Endothelial cell of umbilical vein (primary cell): ENCODE results near the gene TMC1. TPM values are rescaled to one million over a fixed set of nuclear protein-coding genes. Genes with fewer than 3 reads are reported as not detected.
A peak's percentile ranks its signal among the peaks of the same experiment; 100 is the strongest.

Source experiments
- BruUV-seq: library from RNA; stranded (reverse); fragments of 400-500 nt; replicated peaks from 2 replicates; lab custom pipeline; 2021; lab: Mats Ljungman, UMichigan
- CTCF ChIA-PET: fragments of 300-600, 350-600 bp; sonication (Branson Sonifier 250); formaldehyde crosslinking; loops from one replicate; lab custom pipeline; 2021; ENCODE audit warnings: antibody characterized with exemption, inconsistent platforms; lab: Charles Lee
- POLR2A ChIA-PET: fragments of 300-600, 350-600 bp; sonication (Branson Sonifier 250); formaldehyde crosslinking; loops from one replicate; lab custom pipeline; 2021; ENCODE audit warnings: antibody characterized with exemption, inconsistent platforms; lab: Charles Lee
- DNase-seq: peaks from one replicate; pipeline ENCODE4 v3.0.0-alpha.2; 2011; ENCODE audit warnings: low read depth, low spot score
- FAIRE-seq: peaks from 2 replicates; lab custom pipeline; 2011; peaks lifted over from hg19 to GRCh38; lab: Jason Lieb, UNC
- H2AFZ ChIP-seq: 2 replicates; pipeline ENCODE4 v1.6.0; 2012; ENCODE audit warnings: low read depth, low read length, control low read depth, inconsistent platforms
- H3K27ac ChIP-seq: 2 replicates; pipeline ENCODE4 v1.5.1; 2011; ENCODE audit warnings: low read depth, mild to moderate bottlenecking, control low read depth, low read length, moderate library complexity; ENCODE audit not compliant: insufficient read depth
- H3K27me3 ChIP-seq, 2 experiments: 2 replicates each; pipeline versions ENCODE4 v1.6.0 to v1.6.1; 2011; ENCODE audit warnings: low read length in 2 of 2, mixed read lengths in 1 of 2; ENCODE audit not compliant: control insufficient read depth in 2 of 2, insufficient read depth in 2 of 2
- H3K36me3 ChIP-seq, 2 experiments: 2 replicates in 1 of 2; 3 replicates in 1 of 2; pipeline ENCODE4 v1.5.1; 2011; ENCODE audit warnings: low read length in 2 of 2, mild to moderate bottlenecking in 1 of 2, moderate library complexity in 1 of 2; ENCODE audit not compliant: control insufficient read depth in 2 of 2, insufficient read depth in 2 of 2; ENCODE audit errors: extremely low read depth in 1 of 2
- H3K4me1 ChIP-seq: 3 replicates; pipeline ENCODE4 v1.5.1; 2011; ENCODE audit warnings: mild to moderate bottlenecking, low read length; ENCODE audit not compliant: control insufficient read depth, insufficient read depth; ENCODE audit errors: extremely low read depth
- H3K4me2 ChIP-seq: 2 replicates; pipeline ENCODE4 v1.6.1; 2011; ENCODE audit warnings: low read length, control low read depth, mixed read lengths; ENCODE audit not compliant: insufficient read depth
- H3K4me3 ChIP-seq, 3 experiments: fragments of 200-600 bp in 1 of 3; sonication (generic), shearing (Covaris generic) in 1 of 3; replicated peaks in 1 of 3; 2 replicates each; pipeline ENCODE4 v1.5.1; 2011 to 2016; ENCODE audit warnings: control low read depth in 3 of 3, low read length in 3 of 3, mild to moderate bottlenecking in 2 of 3, inconsistent platforms in 1 of 3, low read depth in 1 of 3, moderate library complexity in 1 of 3; ENCODE audit not compliant: insufficient read depth in 1 of 3
- H3K79me2 ChIP-seq: 2 replicates; pipeline ENCODE4 v1.6.0; 2012; ENCODE audit warnings: low read length, inconsistent platforms; ENCODE audit not compliant: control insufficient read depth, insufficient read depth
- H3K9ac ChIP-seq: replicated peaks from 2 replicates; pipeline ENCODE3; 2011; ENCODE audit warnings: low read length, control low read depth; ENCODE audit not compliant: insufficient read depth; ENCODE audit errors: extremely low read depth
- H3K9me1 ChIP-seq: replicated peaks from 3 replicates; pipeline ENCODE4 v1.6.0; 2011; ENCODE audit warnings: mild to moderate bottlenecking, low read length; ENCODE audit not compliant: control insufficient read depth, insufficient read depth; ENCODE audit errors: extremely low read depth
- H3K9me3 ChIP-seq: replicated peaks from 2 replicates; pipeline ENCODE4 v1.5.1; 2012; ENCODE audit warnings: low read length, inconsistent platforms; ENCODE audit not compliant: control insufficient read depth, insufficient read depth
- H4K20me1 ChIP-seq: replicated peaks from 2 replicates; pipeline ENCODE3; 2011; ENCODE audit warnings: mild to moderate bottlenecking, low read length; ENCODE audit not compliant: control insufficient read depth, insufficient read depth; ENCODE audit errors: extremely low read depth
- EZH2 ChIP-seq: IDR thresholded peaks from 2 replicates; pipeline ENCODE4 v1.6.1; 2012; ENCODE audit warnings: borderline replicate concordance, low read depth, mild to moderate bottlenecking, moderate library complexity, low read length, inconsistent platforms; ENCODE audit not compliant: severe bottlenecking
- FOS ChIP-seq: IDR thresholded peaks from 2 replicates; pipeline ENCODE4 v1.6.1; 2011; ENCODE audit warnings: mild to moderate bottlenecking, low read length, moderate library complexity, borderline replicate concordance; ENCODE audit not compliant: insufficient read depth
- GATA2 ChIP-seq: IDR thresholded peaks from 2 replicates; pipeline ENCODE4 v1.7.0; 2011; ENCODE audit warnings: low read depth, mild to moderate bottlenecking, moderate library complexity, mixed read lengths, low read length; ENCODE audit not compliant: insufficient read length, insufficient read depth
- JUN ChIP-seq: IDR thresholded peaks from 2 replicates; pipeline ENCODE4 v1.6.1; 2011; ENCODE audit warnings: borderline replicate concordance, low read depth; ENCODE audit not compliant: insufficient read length, insufficient read depth
- MYC ChIP-seq: IDR thresholded peaks from one replicate; pipeline ENCODE4 v1.6.1; 2011; ENCODE audit warnings: mild to moderate bottlenecking, low read depth, low read length
- POLR2A ChIP-seq: IDR thresholded peaks from 2 replicates; pipeline ENCODE4 v1.6.1; 2012; ENCODE audit warnings: low read depth, mild to moderate bottlenecking, control low read depth, low read length
- POLR2AphosphoS5 ChIP-seq: IDR thresholded peaks from 2 replicates; pipeline ENCODE4 v1.6.1; 2012; ENCODE audit warnings: low read depth, mild to moderate bottlenecking, control low read depth, low read length, moderate library complexity; ENCODE audit not compliant: insufficient read depth
- dilution Hi-C: fragments of 300-500 bp; cut with MboI; formaldehyde crosslinking; loops from one replicate; pipeline ENCODE4 v1.15.0; 2019; ENCODE audit warnings: low sequenced_read_pairs; ENCODE audit not compliant: extremely low pct_ligation_motif_present
- intact Hi-C: fragments of 100-400 bp; cut with micrococcal nuclease; formaldehyde crosslinking; loops from one replicate; pipeline ENCODE4 v1.10.0; 2022
- polyA plus RNA-seq, 4 experiments: library from polyadenylated mRNA; depleted of rRNA in 3 of 4; stranded (reverse) in 3 of 4; unstranded in 1 of 4; fragments of >200 nt; gene quantifications; 2 replicates each; pipeline versions ENCODE4 v1.2.1 to v1.2.3, GENCODE V29; 2011 to 2012; ENCODE audit warnings: missing spikeins in 1 of 4
- total RNA-seq: library from RNA; stranded (reverse); gene quantifications from 2 replicates; pipeline ENCODE4 v1.2.3, GENCODE V29; 2021
- TF ChIP-seq, protein P1 (sequence below), 2 donors: IDR thresholded peaks; 1 replicate in 1 of 2; 2 replicates in 1 of 2; pipeline ENCODE4 v1.5.1; 2011; ENCODE audit warnings: low read length in 2 of 2, mild to moderate bottlenecking in 2 of 2, moderate library complexity in 2 of 2, control low read depth in 1 of 2, inconsistent platforms in 1 of 2, low read depth in 1 of 2; ENCODE audit not compliant: insufficient read depth in 1 of 2; ENCODE audit errors: extremely low read depth in 1 of 2
- TF ChIP-seq, protein P2 (sequence below): IDR thresholded peaks from 2 replicates; pipeline ENCODE4 v1.6.1; 2011; ENCODE audit not compliant: insufficient read depth, insufficient read length

The TMC1 gene
- total and polyA plus RNA-seq, 2 donors (not counting 3 experiments of a cell fraction or from before 2014, with no cell fraction given), result 1.5 TPM; not detected in 1

DNA sequence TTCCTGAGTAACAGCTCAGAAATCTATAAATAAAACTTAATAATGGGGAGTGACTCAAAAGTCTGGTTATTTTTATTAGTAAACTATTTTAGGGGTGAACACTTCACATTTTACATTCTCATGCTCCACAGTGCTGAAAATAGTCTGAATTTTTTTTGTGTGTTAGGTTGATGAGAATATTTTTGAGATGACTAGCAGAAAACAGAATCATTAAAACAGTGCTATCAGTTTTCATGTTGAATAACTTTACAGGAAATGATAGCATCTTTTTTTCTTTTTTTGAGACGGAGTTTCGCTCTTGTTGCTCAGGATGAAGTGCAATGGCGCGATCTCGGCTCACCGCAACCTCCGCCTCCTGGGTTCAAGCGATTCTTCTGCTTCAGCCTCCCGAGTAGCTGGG is 60.3 kb downstream of the TMC1 start:
- Histone ChIP-seq H3K79me2 (no peaks in the 10 kb centered on the region), H3K4me2 (no peak overlapping the region), H3K9ac (no peak overlapping the region), H3K27me3 (no peaks in the 10 kb centered on the region), H3K4me3 (no peak overlapping the region), H3K9me1 (no peaks in the 10 kb centered on the region), H3K27ac (no peak overlapping the region), H3K36me3 (no peaks in the 10 kb centered on the region), H3K4me1 (peaks cover 57% of the 10 kb centered on the region), H3K9me3 (no peaks in the 10 kb centered on the region), H4K20me1 (no peaks in the 10 kb centered on the region), H2AFZ (no peak overlapping the region)
- BruUV-seq, result no TSS peak
- FAIRE-seq (no peak), DNase-seq (no peak)
- POLR2A ChIA-PET, result interaction anchor here (0.8 kb wide), 1 partner anchor 217 kb away, joined by 3 read pairs; the partner anchor contains the start of gene ZFAND5
- no peak for TF ChIP-seq FOS
- dilution Hi-C loops (no loop called here), intact Hi-C loops (no loop called here)
- CTCF ChIA-PET, result interaction anchor here (0.6 to 2.0 kb wide), 3 partner anchors 8 to 19 kb away, joined by 3 to 9 read pairs (median 3); no protein-coding TSS in a partner anchor

GRCh38 chr9:72583370-72583769 is 62.0 kb downstream of the TMC1 start:
- no peak overlapping the region for H3K27ac ChIP-seq
- H3K9me1 ChIP-seq, result no peaks in the 10 kb centered on the region
- peaks cover 44% of the 10 kb centered on the region for H3K4me1 ChIP-seq
- peak overlapping the region; percentile 3 for H3K4me2 ChIP-seq
- intact Hi-C loops, result no loop called here
- no peak overlapping the region for H3K9ac ChIP-seq
- no peaks in the 10 kb centered on the region for H3K9me3 ChIP-seq
- DNase-seq (peak; percentile 77), FAIRE-seq (no peak)
- BruUV-seq, result no TSS peak
- H3K36me3 ChIP-seq, result no peaks in the 10 kb centered on the region
- POLR2A ChIA-PET, result interaction anchor here (1.5 kb wide), 1 partner anchor 218 kb away, joined by 3 read pairs; the partner anchor contains the start of gene ZFAND5
- TF ChIP-seq, protein P1, sequence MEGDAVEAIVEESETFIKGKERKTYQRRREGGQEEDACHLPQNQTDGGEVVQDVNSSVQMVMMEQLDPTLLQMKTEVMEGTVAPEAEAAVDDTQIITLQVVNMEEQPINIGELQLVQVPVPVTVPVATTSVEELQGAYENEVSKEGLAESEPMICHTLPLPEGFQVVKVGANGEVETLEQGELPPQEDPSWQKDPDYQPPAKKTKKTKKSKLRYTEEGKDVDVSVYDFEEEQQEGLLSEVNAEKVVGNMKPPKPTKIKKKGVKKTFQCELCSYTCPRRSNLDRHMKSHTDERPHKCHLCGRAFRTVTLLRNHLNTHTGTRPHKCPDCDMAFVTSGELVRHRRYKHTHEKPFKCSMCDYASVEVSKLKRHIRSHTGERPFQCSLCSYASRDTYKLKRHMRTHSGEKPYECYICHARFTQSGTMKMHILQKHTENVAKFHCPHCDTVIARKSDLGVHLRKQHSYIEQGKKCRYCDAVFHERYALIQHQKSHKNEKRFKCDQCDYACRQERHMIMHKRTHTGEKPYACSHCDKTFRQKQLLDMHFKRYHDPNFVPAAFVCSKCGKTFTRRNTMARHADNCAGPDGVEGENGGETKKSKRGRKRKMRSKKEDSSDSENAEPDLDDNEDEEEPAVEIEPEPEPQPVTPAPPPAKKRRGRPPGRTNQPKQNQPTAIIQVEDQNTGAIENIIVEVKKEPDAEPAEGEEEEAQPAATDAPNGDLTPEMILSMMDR (IDR thresholded peaks at IDR 0.05; ENCODE audit: extremely low read depth in 1 of 2, insufficient read depth in 1 of 2, low read depth in 1 of 2, low read length in 2 of 2), result no peak
- no peak for TF ChIP-seq JUN
- no peak for TF ChIP-seq POLR2AphosphoS5
- TF ChIP-seq POLR2A, result no peak
- TF ChIP-seq FOS, result no peak
- TF ChIP-seq, protein P2, sequence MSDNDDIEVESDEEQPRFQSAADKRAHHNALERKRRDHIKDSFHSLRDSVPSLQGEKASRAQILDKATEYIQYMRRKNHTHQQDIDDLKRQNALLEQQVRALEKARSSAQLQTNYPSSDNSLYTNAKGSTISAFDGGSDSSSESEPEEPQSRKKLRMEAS, result no peak
- no peak for TF ChIP-seq MYC
- TF ChIP-seq GATA2, result no peak
- TF ChIP-seq EZH2, result no peak
- H3K79me2 ChIP-seq, result no peaks in the 10 kb centered on the region
- H4K20me1 ChIP-seq, result no peaks in the 10 kb centered on the region
- H2AFZ ChIP-seq, result no peak overlapping the region
- dilution Hi-C loops, result no loop called here
- no peak overlapping the region for H3K4me3 ChIP-seq
- CTCF ChIA-PET, result interaction anchor here (0.8 to 2.0 kb wide), 3 partner anchors 9 to 218 kb away, joined by 3 to 9 read pairs (median 6); partner anchors contain the start of gene ZFAND5
- no peaks in the 10 kb centered on the region for H3K27me3 ChIP-seq
